ENCODE measurements around the gene DDAH1.
"Not testable (repeated sequence)": the region's sequence is repeated elsewhere in the genome, so short reads cannot be mapped to it uniquely, and the experiment has no call there.

The DDAH1 gene

DNA sequence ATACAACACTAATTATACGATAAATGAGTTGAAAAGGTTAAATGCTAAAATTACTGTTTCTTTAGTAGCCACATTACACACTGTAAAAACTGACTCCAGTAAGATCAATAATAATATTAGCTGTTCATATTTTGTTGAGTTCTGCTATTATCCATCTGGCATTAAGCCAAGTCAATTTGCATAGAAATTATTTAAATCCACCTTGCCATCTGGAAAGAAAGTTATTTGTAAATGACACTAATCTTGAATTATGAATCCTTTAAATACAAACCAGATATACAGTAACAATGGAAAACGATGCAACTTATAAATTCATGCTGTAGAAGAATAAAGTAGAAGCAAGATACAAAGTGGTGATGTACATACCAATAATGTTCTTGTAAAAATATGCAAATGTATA is 107.1 kb downstream of the DDAH1 start:
- DNase-seq (ENCODE audit: extremely low spot score): no peak
- TF ChIP-seq, protein P1, sequence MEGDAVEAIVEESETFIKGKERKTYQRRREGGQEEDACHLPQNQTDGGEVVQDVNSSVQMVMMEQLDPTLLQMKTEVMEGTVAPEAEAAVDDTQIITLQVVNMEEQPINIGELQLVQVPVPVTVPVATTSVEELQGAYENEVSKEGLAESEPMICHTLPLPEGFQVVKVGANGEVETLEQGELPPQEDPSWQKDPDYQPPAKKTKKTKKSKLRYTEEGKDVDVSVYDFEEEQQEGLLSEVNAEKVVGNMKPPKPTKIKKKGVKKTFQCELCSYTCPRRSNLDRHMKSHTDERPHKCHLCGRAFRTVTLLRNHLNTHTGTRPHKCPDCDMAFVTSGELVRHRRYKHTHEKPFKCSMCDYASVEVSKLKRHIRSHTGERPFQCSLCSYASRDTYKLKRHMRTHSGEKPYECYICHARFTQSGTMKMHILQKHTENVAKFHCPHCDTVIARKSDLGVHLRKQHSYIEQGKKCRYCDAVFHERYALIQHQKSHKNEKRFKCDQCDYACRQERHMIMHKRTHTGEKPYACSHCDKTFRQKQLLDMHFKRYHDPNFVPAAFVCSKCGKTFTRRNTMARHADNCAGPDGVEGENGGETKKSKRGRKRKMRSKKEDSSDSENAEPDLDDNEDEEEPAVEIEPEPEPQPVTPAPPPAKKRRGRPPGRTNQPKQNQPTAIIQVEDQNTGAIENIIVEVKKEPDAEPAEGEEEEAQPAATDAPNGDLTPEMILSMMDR (IDR thresholded peaks at IDR 0.05; ENCODE audit: control extremely low read depth, extremely low read depth, low read depth, missing control alignments): no peak
- CTCF ChIA-PET: interaction anchor here (1.5 kb wide), 1 partner anchor 50 kb away, joined by 5 read pairs; no protein-coding TSS in a partner anchor
- POLR2A ChIA-PET: no interaction called here

- CTCF ChIA-PET: interaction anchor here (1.0 to 1.5 kb wide), 2 partner anchors 11 to 48 kb away, joined by 3 to 5 read pairs; no protein-coding TSS in a partner anchor
- no peak for DNase-seq (ENCODE audit: extremely low spot score)
- TF ChIP-seq, protein P1 (IDR thresholded peaks at IDR 0.05; ENCODE audit: control extremely low read depth, extremely low read depth, low read depth, missing control alignments): no peak
- POLR2A ChIA-PET: no interaction called here
Measured at GRCh38 chr1:85356130-85356529, 108.8 kb downstream of the DDAH1 start.

DNA sequence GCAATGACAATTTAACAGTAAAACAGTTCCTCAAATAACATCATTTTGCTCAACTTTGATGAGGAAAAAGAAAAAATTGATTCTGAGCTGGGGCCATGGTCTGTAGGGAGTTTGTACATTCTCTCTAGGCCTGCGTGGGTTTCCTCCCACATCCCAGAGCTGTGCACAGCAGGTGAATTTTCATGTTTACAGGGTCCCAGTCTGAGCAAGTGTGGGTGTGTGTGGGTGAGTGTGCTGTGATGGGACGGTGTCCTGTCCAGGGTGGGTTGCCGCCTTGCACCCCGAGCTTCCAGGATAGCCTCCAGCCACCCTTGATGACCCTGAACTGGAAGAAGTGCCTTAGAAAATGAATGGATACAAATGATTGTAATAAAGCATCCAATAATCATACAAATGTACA is 112.9 kb downstream of the DDAH1 start:
- DNase-seq (ENCODE audit: extremely low spot score): no peak
- POLR2A ChIA-PET: no interaction called here
- TF ChIP-seq, protein P1 (IDR thresholded peaks at IDR 0.05; ENCODE audit: control extremely low read depth, extremely low read depth, low read depth, missing control alignments): no peak
- CTCF ChIA-PET: interaction anchor here (1.2 kb wide), 1 partner anchor 16 kb away, joined by 4 read pairs; no protein-coding TSS in a partner anchor

- TF ChIP-seq, protein P1 (IDR thresholded peaks at IDR 0.05; ENCODE audit: control extremely low read depth, extremely low read depth, low read depth, missing control alignments): no peak
- no peak for DNase-seq (ENCODE audit: extremely low spot score)
- CTCF ChIA-PET: no interaction called here
- POLR2A ChIA-PET: no interaction called here
Measured at GRCh38 chr1:85351202-85351828, 113.6 kb downstream of the DDAH1 start.

- POLR2A ChIA-PET: no interaction called here
Measured at GRCh38 chr1:85349224-85349623, 115.7 kb downstream of the DDAH1 start.

DNA sequence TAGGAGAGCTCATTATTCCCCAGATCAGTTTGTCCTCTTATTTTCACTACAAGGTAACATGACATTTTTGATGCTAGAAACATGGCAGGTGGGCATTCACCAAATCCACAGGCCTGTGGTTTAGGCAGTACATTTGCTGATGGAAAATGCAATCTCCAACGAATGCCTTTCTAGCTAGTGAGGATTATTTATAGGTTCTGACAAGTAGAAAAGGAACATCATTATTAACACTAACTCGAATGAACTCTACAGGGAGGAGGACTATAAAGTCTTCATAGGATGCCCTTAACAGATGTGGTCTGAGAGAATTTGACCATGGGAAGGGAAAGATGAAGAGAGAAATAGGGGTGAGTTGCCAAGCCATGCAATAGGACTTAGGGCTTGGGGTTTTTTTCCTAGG is 117.1 kb downstream of the DDAH1 start:
- DNase-seq (ENCODE audit: extremely low spot score): no peak
- POLR2A ChIA-PET: no interaction called here
- TF ChIP-seq, protein P1 (IDR thresholded peaks at IDR 0.05; ENCODE audit: control extremely low read depth, extremely low read depth, low read depth, missing control alignments): no peak
- CTCF ChIA-PET: no interaction called here

More at GRCh38 chr1:85349224-85349623, 115.7 kb downstream of the DDAH1 start:
- no peak for DNase-seq (ENCODE audit: extremely low spot score)
- TF ChIP-seq, protein P1 (IDR thresholded peaks at IDR 0.05; ENCODE audit: control extremely low read depth, extremely low read depth, low read depth, missing control alignments): no peak
- CTCF ChIA-PET: no interaction called here

DNA sequence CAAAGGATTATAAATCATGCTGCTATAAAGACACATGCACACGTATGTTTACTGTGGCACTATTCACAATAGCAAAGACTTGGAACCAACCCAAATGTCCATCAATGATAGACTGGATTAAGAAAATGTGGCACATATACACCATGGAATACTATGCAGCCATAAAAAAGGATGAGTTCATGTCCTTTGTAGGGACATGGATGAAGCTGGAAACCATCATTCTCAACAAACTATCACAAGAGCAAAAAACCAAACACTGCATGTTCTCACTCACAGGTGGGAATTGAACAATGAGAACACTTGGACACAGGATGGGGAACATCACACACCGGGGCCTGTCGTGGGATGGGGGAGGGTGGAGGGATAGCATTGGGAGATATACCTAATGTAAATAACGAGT is 117.7 kb downstream of the DDAH1 start:
- DNase-seq (ENCODE audit: extremely low spot score); CTCF ChIA-PET: not testable (repeated sequence)

More for the DNA sequence above, 117.7 kb downstream of the DDAH1 start:
- POLR2A ChIA-PET: not testable (repeated sequence)

Data from GM10248 (cell line).